Embryonic facial prominence (tissue), 1 donor: ENCODE measurements around the gene MTCP1.
A peak's percentile ranks its signal among the peaks of the same experiment; 100 is the strongest.

ENCODE experiments used
- DNase-seq: peaks from one replicate; pipeline ENCODE4 v3.0.0-alpha.2; 2016; ENCODE audit errors: extremely low spot score

The MTCP1 gene

DNA sequence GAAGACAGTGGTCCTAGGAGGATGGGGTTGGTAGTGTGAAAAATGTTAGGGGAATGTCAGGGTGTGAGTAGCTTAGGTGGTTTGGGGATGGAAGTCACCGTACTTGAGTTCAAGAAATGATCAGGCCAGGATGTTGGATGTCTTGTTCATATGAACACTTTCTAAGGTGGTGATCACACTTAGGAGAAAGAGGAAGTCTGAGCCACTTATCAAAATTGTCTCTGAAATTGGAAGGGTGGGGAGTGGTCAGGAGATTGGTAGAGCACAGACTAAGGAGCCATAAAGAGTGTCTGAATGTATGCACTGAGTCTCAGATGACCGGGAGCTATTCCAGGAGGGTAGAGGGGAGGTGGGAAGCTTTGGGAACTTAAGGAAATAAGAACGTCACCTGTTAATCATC, 17.3 kb downstream of the MTCP1 start:
- no peak for DNase-seq

DNA sequence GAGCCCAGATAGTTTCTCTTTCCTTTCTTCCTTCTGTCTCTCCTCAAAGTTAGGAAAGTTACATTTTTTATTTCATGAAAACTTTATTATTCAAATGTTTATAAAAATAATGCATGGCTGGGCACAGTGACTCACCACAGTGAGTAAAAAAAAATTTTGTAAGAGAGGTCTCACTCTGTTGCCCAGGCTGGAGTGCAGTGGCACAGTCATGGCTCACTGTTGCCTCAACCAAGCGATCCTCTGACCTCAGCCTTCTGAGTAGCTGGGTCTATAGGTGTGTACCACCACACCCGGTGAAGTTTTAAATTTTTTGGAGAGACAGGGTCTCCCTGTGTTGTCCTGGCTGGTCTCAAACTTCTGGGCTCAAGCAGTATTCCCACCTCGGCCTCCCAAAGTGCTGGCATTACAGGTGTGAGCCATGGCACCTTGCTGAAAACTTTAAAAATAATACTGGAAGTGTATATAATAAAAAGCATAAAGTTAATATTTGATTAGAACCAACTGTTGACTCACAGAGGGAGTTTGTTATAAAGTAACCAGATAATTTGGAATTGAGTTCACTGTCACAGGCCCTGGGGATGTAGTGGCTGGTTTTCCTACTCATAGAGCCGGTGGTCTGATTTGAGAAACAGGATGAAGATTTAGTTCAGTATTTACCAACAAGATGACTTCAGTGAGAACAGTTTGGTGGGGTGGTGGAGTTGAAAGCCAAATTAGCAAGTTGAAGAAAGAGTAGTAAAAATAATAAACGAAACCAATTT, 18.0 kb downstream of the MTCP1 start:
- no peak for DNase-seq

DNA sequence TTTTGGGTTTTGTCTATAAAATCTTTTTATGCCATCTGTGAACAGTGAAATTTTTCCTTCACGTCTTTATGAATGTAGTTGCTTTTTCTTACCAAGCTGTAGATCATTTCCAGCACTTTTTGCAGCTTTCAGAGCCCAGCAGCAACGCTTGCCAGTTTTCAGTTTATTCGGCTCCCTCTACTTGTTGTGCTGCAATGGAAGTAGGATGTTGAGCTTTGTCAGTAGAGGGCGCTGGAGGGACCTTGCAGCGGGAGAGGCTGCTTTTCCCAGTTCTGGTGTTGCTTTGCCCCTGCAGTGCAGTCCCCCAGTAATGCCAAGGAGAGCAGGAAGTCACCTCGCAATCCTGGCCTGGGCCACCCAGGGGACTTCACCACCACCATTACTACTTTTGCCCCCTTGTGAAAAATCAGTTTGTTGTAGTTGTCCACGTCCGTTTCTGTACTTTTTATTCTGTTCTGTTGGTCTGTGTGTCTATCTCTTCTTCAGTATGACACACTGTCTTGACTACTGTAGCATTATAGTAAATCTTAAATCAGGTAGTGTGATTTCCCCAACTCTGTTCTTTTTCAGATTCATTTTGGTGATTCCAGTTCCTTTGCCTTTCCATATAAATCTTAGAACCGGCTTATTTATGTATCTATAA, 21.8 kb downstream of the MTCP1 start:
- DNase-seq, result no peak

DNA sequence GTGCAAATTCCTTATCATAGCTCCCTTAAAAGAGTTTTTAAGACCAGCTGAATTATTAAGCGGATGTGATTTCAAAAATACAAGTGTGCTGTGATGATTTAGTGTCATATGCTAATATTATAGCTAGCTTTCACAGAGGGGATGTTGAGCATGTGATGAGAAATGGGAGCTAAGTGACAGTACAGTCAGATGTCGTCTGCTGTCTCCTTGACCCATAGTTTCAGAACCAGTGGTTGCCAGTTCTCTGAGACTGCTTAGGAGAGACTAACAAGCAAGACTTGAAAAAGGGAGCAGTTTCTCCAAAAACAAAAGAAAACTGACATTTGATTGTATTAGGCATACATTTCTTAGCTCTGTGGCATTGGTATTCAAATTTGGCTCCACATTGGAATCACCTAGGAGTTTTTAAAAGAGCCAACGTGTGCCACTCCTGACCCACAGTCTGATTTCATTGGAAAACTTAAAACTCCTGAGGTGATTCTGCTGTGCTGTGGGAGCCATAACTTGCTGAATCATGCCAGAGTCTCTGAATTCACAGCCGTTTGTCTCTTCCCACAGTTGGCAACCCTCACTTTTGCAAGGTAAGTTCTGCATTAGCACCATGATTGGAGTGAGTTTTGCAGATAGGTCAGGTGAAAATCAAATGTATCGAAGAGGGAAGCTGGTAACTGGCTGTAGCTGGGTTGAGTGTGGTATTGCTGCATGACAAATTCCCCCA, 24.0 kb downstream of the MTCP1 start:
- DNase-seq, result no peak

DNA sequence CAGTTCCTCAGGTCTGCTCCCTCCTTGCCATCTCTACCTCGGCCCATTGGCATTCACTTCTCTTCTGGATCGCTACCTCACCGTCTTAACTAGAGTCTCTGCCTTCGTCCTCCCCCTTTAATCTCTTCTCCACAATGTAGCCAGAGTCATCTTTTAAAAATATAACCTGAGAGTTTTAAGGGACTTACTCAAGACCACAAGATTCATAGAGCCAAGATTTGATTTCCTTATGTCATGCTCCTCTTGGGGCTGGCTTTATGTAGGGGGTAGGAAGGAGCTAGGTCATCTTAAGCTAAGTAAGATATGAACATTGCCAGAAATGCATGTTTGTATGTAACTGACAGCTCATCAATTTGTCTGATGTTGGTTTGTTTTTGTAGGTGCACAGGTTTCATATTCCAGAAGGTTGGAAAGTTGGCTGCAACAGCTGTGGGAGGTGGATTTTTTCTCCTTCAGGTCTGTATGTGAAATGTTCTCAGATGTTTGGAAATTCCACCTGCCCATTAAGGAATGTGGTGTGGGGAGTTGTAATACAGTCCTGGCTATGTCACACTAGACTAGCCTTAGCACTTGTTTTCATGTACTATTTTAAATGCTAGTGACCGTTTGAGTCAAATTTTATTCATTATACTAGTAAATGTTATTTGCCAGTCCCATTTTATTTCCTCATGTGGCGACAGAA, 24.7 kb downstream of the MTCP1 start:
- DNase-seq, result no peak

DNA sequence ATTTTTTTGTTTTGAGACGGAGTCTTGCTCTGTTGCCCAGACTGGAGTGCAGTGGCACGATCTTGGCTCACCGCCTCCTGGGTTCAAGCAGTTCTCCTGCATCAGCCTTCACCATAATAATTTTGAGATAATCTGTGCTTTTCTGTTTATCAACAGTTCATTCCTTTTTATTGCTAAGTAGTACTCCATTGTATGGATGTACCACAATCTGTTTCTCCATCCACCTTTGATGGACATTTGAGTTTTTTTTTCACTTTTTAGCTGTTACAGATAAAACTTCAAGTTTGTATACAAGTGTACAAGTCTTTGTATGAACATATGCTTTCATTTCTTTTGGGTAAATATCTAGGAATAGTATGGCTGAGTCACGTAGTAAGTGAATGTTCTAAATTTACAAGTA, 35.2 kb downstream of the MTCP1 start:
- DNase-seq, result no peak

DNA sequence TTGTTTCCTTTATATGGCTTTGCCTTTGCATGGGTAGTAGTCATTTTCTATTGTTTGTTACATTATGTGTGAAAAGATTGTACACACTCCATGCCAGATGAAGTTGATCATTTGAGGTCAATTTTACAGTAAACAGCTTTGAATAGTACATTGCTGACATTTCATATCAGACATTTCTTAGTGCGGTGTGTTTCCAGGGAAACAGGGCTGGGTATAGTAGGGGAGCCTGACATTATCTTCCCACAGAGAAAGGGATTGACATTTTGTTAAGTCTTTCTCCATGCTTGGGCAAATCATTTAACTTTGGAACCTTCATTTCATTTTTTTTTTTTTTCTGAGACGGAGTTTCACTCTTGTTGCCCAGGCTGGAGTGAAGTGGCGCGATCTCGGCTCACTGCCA, 39.3 kb downstream of the MTCP1 start:
- no peak for DNase-seq

DNA sequence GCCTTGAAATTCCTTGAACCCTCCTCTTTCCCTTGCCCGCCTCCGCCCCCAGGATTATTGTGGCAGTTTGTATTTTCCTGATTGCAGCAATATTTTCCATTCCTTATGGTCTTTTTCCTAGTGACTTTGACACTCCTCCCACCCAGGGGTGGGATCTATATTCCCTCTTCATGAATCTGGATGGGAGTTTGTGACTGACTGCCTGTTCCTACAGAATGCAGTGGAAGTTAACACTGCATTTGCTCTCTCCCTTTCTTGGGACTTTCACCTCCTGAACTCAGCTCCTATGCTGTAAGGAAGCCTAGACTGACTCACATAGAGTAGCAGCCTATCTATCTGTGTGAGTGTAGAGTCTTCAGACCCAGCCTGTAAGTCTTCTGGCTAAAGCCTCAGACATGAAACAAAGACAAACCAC, 42.1 kb downstream of the MTCP1 start:
- no peak for DNase-seq

DNA sequence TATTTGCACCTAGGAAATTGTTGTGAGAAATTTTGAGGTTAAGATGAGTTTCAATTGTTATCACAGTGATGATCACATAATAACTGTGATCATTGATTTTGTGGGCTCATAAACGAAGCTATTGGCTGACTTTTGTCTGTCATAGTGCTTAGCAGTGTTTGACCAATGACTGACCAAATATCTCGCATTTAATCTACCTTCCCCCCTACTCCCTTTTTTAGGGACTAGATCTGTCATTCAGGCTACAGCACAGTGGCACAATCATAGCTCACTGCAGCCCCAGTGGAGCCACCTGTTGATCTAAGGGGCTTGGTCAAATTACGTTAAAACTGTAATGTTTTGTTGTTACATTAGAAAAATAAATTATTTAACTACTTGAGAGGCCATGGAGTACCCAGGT, 42.8 kb downstream of the MTCP1 start:
- no peak for DNase-seq

DNA sequence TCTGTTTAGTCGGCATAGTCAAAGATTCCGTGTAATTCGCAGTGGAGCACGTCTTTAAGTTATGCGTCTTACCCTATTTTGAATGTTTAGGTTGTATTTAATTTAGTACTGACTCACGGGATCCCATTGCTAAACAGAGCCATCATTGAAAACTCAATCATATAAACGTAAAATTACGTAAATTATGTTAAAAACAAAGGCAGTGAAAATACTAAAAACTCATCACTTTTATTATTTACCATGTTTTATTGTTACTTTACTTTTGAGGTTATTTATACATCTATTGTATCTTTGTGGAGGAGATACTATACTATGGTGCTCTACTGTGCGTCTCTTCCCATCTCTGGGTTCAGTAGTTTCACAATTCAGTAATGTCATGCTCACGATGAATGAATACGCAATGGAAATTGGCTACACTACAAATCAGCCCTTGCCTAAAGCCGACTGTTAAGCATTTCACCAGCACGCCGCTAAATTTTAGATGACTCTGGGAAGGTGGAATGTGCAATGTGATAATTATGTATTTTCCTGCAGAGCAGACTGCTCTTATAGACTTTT, 43.3 kb downstream of the MTCP1 start:
- peak; percentile 7 for DNase-seq

DNA sequence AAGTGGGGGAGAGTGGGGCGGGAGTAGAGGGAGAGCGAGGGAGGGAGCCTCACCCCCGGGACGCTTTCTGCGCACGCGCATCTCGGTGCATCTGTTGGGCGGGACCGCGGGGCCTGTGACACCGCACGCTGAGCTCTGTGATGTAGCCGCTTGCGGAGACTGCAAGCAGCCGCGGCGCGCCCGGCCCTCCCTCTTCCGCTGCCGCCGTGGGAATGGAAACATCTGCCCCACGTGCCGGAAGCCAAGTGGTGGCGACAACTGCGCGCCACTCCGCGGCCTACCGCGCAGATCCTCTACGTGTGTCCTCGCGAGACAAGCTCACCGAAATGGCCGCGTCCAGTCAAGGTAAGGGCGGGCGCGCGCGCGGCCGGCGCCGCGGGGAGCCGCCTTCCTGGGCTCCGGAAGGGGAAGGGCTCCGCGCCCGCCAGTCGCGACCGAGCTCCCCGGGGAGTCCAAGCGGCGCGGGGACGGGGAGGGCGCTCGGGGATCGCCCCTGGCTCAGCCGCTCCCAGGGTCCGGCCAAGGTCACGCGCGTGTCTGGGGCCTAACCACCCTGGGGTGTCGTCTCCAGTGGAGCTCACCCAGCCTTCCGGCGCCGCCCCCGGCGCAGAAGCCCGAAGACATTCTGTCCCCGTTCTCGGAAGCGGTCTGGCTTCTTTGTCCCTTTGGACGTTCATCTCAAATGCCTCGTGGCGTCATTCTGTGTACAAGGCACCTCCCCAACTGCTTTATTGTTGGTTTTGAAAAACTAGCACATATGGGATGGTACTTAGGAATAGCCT, 44.0 kb downstream of the MTCP1 start, which contains the start of gene FUNDC2:
Gene FUNDC2, plus strand, starts transcription at position 118 of the 782 bp plus-strand sequence. Its CDS starts 95 bp downstream, at position 213.
- peak; percentile 77 for DNase-seq

DNA sequence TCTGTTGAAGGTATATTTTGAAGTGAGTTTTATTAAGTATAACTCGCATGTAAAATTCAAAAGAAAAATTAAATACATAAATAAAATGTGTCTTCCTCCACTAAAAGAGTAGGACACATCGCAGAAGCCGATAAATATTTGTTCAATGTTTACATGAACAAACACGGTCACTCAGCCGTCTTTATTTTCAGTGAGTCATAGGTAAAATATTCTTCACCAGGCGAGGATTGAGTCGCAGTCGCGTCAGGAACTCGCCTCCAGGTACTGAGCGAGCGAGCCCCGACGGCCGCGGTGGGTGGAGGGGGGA, 44.6 kb downstream of the MTCP1 start:
- DNase-seq, result no peak

DNA sequence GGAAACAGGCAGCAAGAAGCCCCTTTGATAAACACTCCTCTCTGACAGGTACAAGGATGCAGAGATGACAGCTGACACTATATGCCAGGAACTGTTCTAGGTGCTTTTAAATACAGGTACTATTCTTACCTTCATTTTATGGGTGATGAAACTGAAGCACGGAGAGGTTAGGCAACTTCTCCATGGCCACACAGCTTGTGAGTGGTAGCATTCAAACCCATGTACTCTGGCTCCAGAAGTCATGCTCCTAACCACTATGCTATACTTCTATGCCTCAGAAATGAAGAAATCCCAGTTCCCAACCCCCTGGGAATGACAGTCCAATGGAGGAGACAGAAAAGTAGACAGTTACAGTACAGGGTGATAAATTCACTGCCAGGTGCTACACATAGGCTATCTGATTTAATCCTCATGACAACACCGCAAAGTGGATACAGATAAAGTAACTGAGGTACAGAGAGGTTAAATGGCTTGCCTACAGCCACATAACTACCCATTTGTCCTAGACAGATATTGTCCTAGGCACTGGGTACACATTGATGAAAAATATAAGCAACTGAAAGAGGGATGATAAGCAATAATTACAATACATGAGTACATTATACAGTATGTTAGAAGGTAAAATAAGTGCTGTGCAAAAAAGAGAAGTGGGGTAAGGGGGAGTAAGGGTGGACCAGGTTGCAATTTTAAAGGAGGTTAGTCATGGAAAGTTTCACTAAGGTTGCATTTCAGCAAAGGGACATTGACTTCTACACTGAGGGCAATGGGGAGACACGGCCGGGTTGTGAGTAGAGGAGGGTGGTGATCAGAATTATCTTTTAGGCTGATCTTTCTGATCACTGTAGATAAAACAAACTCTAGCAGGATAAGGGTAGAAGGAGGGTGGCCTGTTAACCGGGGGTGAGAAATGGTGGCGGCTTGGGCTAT, 46.8 kb downstream of the MTCP1 start:
- DNase-seq, result no peak

DNA sequence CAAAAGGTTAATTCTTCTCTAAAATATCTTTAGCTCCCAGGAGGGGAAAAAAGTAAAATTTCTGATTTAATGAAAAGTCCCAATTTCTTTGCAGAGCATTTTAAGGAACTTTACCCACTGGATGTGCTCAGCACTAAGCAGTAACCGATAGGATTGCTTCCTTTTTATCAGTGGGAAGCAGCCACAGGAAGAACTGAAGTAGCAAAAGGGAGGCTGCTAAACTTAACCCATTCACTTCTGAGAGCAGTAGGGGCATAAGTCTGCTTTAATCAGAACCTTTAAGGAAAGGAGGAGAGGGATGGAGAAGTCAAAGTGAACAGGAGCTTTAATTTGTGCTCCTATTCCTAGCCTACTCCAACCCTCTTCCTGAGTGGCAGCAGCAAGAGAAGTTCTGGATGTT, 48.4 kb downstream of the MTCP1 start, which contains the start of gene F8:
Gene F8, minus strand, starts transcription at position 139 of the 400 bp plus-strand sequence. CDS start 171 bp downstream, outside the sequence.
- DNase-seq, result no peak

DNA sequence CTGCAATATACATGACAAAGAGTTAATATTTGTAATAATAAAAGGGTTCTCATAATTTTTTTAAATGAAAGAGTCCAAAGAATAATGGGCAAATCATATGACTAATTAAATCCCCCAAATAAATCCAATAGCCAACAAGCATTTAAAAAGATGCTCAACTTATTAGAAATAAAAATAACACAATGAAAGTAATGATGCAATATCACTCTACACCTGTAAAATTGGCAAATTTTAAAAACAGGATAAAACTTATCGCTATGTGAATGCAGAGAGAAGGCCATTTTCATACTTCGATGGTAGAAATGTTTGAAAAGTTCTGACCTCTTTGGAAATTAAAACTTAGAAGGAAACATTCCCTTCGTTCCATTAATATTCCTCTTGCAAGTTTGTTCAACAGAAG, 50.3 kb downstream of the MTCP1 start:
- DNase-seq, result no peak
